ENCODE measurements around the gene OPTC.

OPTC gene

DNA sequence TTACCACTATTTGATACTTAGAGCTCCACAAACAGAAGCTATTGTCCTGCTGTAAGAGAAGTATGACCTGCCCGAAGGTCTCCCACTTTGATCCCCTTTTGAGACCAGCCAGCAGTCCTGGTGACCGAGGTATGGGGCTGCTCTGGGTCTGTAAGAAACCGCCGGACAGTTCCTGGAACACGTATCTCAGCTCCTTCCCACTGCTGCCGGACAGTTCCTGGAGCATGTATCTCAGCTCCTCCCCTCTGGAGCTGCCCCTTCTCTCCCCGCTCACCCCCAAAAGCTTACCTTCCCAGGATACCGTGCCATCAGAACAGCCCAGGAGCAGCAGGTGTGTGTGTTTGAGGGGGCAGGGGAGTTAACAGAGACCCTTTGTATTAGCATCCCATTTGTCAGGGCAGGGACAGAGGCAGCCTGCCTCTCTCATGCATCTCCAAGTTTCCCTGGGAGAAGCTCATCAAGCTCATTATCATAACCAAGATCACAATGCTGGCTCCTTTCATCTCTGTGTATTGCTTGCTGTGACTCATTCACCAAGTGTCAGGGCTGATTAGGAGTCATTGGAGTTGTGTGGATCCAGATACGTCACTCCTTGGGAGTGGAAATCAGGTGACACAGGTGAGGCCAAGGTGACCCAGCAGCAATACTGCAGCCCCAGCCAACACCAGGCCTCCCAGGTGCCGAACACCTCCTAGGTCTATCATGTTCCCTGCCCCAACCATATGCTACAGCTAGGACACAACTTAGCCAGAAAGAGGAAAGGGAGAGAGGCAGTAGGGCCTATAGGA lies 25.3 kb downstream of the OPTC start:
- DNase-seq, result no peak

DNA sequence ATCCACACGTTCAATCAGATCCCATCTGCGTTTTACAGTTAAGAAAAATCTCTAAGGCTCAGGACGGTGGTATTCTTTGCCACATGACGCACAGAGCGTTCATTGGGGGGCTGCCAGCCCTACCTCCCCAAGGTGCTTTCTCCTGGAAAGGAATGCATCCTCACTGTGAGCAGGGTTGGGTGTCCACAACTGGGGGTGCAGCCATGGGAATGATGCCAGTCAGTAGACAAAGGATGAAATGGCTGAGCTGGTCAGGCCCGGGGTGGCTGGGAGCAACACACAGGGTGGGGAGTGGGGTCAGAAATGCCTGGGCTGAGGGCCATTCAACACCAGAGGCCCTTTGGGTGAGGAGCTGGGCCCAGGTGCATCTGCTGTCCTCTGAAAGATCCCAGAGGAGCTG lies 25.9 kb downstream of the OPTC start:
- DNase-seq, result no peak

DNA sequence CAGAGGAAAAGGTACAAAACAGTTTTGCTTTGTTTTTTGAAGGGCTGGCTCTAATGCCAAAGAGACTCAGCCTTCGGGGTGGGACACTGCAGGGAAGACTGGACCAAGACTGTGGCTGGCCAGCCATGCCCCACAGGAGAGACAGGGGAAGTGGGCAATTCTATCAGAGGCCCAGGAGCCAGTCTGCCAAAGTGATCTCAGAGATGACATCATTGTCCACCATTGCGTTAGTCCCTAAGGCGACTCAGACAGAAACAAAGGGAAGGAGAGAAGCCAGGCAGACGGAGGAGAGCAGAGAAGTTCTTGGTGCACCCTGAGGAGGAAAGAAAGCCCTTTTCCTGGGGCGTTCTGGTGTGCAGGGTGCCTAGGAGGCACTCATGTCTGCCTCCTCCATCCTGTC lies 26.4 kb downstream of the OPTC start:
- no peak for DNase-seq

DNA sequence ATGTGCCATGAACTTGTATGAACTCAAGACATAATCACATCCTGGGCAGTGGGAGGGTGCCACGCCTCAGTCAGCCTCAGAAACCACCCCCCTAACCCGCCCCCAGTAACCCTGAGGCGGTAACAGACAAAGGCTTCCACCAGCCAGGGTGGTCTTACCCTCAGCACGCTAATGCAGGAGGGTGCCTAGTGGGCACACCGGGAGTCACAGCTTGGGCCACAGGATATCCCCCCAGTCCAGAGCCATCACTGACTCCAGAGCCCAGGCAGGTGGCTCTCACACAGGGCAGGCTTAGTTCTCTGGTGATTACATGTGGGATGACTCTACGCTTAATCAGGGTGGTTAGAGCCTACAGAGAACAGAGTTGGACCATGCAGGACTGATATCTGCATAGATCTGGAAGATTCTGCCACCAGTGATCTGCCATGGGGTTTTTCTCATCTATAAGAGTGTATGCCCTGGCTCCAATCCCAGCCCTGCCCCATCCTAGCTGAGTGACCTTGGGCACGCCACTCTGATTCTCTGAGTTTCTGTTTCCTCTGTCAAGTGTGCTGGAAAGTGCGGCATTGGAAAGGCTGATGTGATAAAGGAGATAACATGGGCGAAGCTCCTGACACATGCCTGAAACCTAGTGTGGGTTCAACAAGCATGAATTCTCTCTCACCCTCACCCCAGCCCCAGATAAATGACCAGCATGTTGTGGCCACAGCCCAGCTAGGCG lies 27.3 kb downstream of the OPTC start:
- DNase-seq, result no peak

DNA sequence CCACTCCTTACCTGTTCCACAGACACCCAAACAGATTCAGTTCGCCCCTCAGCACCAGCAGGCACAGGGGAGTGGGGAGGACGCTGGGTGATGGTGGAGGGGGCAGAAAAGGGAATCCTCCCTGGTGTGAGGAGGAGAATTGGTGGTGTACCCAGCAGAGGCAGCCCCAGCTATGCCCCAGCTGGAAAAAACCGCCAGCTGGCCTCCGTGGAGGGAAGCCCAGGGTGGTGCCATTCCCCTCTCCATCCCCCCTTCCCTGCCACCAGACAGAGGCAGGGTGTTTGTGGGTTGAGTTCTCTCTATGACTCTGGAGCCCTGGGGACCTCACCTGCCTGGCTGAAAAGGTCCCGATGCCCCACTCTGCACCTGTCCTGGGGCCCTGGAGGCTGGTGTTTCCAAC lies 27.9 kb downstream of the OPTC start:
- no peak for DNase-seq

DNA sequence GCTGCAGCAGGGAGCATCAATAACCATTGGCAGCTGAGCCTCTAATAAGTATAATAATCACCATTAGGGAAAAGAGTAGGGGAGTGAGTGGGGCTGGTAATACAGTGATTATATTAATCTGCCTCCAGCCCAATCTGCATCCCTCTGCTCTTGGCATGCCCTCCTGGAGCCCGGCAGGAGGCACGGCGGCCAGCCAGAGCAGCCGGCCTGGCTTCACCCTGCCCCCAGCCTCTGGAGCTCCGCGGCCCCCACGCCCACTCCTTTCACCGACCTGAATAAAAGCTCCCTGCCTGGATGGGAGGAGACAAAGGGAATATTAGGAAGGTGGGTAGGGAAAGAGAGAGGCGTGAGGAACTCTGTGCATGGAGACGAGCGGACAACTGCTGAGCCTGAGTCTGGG lies 28.3 kb downstream of the OPTC start:
- DNase-seq, result no peak

DNA sequence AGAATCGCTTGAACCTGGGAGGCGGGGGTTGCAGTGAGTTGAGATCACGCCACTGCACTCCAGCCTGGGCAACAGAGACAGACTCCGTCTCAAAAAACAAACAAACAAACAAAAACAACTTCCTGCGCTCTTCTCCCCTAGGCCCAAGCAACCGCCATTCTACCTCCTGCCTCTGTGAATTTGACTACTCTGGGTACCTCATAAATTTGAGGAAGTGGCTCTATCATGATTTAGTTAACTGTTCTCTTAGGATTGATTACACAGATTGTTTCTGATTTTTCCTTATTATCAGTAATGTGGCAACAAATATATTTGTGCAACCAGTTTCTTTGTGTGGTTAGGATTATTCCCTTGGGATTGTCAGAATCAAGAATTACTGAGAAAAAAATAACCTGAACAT lies 29.7 kb downstream of the OPTC start:
- DNase-seq, result no peak

DNA sequence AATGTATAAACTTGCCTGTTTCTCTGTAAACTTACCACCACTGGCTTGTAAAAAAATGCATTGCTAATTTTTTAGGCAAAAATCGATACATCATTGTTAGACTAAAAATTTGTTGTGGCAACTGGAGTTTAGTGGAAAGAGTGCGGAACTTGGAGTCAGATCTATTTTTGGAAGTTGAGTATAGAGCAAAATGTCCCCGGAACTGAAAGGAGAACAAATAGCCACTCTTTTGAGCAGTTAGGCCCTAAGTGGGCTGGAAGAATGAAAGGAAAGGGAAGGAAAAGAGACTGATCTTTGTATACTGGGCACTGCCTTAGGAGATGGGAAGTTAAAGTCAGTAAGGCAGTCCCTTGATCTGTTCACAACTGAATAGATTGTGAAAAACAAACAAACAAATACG lies 30.2 kb downstream of the OPTC start:
- DNase-seq, result no peak

DNA sequence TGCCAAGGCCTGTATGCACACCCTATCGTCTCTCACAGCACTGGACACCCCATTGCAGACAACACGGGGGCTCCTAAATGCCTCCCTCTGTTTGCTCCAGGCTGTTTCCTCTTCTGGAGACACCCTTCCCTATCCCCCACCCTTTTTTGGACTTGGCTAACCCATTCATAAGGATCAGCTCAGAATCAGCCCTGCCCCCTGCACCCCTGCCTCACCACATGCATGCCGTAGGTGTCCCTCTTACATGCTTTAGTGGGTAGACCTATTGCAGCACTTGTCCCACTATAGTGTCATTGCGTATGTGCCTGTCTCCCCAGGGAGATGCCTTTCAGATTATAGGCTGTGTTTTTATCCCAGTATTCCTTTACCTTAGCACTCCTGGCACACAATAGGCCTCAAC lies 30.9 kb downstream of the OPTC start:
- DNase-seq, result no peak

DNA sequence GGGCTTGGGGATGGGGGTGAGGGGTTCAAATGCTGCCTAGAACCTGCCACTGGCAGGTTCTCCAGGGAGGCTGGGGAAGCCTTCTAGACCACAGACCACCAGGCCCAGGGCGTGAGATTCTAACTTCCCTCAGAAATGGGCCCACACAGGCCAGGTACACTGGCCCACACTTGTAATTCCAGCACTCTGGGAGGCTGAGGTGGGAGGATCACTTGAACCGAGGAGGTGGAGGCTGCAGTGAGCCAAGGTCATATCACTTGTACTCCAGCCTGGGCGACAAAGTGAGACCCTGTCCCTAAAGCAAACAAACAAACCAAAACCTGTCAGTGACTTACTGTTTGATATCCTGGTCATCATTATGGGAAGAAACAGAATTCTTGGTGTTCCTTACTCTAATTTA lies 31.7 kb downstream of the OPTC start:
- DNase-seq, result no peak

DNA sequence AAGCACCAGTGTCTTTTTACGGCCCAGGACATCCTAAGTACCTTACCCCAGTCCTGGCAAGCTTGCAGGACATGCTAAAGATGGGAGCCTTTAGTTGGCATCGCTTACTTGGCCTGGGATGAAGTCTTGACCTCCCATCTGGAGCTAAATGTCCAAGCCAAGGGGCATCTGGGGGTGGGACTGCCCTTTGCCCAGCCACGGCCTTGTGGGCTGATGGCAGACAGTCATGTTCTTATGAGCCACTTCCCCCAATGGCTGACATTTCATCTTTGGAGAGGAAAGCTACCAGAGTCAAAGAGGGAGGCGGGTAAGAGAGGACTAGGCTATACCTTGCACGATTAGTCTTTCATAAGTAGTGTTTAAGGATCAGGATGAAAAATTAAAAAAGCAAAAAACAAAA lies 32.2 kb downstream of the OPTC start:
- DNase-seq, result no peak

DNA sequence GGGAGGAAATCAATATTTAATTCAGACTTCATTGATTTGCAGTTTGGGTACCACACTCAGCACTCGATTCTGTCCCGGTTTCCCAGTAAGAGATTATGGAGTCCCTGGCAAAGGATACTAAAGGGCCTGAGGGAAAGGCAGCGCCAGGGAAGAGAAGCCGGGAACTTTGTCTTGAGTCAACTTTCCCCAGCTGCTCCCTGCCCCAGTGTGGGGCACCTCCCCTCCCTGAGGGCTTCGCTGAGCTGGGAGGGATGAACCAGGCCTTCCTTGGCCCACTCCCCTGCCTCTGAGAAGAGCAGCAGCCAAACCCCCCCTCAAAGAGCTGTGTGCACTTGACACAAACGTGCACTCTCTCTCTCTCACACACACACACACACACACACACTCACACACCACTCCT lies 32.6 kb downstream of the OPTC start:
- DNase-seq, result no peak

DNA sequence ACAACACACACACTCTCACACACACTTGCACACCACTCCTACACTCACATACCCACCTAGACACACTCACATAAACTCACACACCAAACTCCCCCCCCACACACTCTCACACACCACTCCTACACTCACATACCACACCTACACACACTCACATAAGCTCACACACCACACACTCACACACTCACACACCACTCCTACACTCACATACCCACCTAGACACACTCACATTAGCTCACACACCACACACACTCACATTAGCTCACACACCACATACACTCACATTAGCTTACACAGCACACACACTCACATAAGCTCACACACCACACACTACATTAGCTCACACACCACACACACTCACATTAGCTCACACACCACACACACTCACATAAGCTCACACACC lies 33.1 kb downstream of the OPTC start:
- no peak for DNase-seq

DNA sequence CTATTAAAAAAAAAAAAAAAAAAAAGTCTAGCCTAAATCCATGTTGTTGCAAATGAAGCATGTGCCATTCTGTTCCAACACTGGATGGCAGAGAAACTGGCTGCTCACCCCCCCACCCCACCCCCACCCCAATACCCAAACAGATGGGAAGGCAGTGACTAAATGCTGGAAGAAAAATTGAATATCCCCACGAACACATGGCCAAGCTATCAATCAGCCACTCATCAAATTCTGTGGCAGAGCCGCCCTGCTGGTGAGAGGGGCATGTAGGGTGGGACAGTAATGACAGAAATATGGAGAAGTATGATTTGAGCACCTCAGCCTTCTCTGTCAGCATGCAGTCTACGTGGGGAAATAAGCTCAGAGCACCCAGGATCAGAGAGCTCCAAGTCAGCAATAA lies 34.1 kb downstream of the OPTC start:
- DNase-seq, result no peak

DNA sequence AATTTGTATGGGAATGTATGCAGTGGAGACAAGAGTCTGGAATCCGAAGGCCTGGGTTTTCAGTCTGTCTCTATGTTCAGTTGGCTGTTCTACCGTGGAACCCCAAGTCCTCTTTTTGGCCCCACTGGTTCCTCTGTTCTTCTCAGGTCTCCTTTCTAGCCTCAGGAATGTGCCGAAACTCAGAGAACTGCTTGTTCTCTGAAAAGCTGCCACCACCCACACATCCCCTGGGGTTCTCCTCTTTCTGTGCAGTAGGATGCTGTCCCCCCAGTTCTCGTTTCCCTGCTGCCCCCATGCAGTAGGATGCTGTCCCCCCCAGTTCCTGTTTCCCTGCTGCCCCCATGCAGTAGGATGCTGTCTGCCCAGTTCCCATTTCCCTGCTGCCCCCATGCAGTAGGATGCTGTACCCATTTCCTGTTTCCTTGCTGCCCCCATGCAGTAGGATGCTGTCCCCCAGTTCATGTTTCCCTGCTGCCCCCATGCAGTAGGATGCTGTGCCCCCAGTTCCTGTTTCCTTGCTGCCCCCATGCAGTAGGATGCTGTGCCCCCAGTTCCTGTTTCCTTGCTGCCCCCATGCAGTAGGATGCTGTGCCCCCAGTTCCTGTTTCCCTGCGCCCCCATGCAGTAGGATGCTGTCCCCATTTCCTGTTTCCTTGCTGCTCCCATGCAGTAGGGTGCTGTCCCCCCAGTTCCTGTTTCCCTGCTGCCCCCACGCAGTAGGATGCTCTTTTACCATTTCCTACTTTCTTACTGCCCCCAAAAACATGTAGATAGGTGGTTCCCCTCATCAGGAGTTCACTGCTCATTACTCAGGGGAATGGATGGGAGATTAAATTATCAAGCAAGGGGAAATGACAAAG lies 35.3 kb downstream of the OPTC start:
- no peak for DNase-seq

DNA sequence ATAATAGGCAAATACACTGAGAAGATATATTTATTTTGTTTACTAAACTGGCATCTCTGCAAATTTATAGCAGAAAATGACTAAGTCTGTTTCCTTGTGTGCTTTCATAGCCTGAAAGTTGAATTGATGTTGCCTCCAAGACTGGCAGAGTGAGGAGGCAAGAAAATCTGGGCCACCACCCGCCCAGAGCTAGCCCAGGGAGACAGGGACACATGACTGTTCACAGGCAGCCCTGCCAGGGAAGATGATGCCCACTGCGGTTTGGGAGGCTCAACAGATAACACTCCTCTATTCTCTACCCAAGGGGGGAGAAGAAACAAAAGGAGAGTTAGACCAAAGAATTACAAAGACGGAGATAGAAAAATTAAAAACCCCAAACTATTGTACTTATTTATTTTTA lies 37.1 kb downstream of the OPTC start:
- no peak for DNase-seq

DNA sequence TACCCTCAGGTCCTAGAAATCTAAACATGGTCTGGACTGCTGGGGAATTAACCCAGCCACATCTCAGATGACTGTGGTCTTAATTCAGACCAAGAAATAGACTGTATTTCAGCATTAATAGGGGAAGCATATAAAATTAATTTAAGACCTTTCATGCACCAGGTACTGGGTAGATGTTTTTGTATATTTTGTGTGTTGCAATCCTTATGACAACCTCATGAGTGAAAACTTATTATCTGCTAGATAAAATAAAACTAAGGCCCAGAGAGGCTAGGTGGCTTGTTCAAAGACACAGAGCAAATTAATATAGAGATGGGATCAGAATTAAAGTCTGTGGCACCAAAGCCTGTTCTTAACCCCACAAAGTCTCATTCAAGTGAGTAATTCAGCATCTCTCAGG lies 40.1 kb downstream of the OPTC start:
- DNase-seq, result no peak

DNA sequence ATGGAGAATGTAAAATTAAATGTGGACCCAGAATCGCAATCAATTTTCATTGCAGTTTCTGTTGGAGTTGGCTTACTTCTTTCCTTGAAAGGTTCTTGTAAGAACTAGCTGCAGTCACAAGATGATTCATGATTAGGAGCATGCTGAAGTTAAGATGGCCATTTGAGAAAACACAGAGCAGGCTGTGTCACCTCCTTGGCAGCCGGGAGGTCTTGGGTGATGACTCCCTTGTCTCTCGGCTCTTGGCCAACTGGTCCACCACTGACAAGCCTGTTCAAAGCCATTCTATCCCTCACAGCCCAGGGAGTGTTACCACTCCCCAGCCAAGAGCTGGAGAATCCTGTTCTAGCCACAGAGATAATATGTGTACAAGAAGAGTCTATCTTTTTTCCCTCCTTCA lies 40.6 kb downstream of the OPTC start:
- DNase-seq, result no peak

DNA sequence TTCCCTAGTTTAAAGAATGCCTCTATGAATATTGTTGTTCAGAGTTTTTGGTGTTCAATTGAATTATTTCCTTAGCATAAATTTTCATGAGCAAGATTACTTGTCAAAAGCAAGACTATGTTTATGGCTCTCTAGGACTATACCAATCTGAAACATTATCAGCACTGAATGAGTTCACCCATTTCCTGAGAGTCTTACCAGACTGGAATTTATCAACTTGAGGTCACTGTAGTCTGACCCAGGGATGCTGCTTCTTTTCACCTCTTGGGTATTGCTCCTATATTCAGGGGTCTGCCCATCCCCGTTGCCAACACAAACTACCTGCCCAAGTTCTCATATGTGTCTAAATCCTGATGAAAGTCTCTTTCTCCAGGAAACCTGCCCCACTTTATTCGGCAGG lies 42.6 kb downstream of the OPTC start:
- DNase-seq, result no peak

DNA sequence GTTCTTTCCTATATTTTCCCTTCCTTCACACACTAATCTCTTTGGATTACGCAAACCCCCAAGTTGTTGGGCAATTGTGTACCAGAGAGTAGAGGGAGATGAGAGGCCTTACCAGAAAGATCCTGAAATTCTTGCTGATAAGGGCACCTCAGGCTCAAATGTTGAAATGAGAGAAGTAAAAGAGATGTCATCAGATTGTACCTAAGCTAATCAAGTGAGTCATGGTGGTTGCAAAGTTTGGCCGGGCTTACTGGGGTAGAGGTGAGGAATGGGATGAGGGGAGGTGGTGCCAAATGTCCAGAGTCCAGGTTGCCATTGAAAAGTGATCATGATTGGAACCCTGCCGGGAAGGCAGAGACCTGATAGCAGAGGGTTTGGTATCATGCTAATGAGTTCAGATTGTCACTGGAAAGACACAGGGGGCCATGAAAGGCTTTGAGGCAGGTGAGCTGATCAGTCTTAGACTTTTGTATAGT lies 43.1 kb downstream of the OPTC start:
- DNase-seq, result no peak

DNA sequence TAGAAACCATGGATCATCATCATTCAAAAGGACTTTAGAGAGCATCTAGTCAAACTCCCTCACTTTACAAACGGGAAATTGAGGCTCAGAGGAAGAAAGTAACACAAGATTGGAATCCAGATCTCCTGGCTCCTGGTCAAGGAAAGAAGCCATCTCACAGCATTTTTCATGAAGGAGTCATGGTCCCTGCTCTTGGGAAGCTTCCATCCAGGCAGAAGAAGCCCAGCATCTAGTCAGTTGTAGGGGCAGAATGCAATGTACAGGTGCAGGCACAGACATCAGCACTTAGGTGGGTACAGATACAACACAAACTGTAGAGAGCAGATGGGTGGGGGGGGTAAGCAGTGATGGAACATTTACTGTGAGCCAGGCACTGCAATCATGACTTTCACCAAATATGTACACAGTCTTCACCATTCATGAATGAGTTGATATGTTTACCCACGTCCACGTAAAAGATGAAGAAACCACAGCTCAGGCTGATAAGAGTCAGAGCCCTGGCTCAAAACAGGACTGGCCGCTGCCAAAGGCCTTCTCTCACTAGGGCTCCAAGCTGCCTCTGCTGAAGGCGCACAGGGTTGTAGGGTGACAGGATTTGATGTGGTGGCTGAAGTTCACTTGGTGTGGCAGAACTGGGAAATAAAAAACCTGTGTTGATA lies 44.0 kb downstream of the OPTC start:
- DNase-seq, result no peak

DNA sequence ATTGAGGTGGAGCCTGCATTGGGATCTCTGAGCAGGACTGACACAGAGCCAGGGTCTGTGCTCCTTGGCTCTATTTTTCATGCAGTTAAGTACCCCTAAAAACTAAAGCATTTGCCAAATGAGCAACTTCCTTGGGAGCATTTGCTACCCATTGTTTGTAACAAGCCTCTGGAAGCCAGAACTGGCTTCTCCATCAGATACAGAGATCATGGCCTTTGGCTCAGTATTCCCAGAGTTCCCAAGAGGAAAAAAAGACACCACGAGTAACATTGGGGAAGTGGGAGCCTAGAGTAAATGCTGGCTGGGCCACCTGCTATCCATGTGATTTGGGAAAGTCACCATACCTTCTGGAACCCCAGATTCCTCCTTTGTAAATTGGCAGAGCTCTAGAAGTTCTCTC lies 44.8 kb downstream of the OPTC start:
- no peak for DNase-seq
